Tibial nerve (tissue), 4 donors: ENCODE measurements around the gene ANKRD1. TPM values are rescaled to one million over a fixed set of nuclear protein-coding genes. Genes with fewer than 3 reads are reported as not detected.

Source experiments
- DNase-seq, 2 donors: peaks; one replicate each; pipeline ENCODE4 v3.0.0-alpha.2; 2019; ENCODE audit warnings: low spot score in 2 of 2
- H3K27ac ChIP-seq, 4 donors: fragments of 200-600 bp; sonication (generic) in 3 of 4; one replicate each; pipeline ENCODE4 v1.5.1; 2017 to 2019; ENCODE audit warnings: mild to moderate bottlenecking in 1 of 4
- H3K27me3 ChIP-seq, 2 donors: fragments of 200-600 bp; sonication (generic) in 1 of 2; one replicate each; pipeline versions ENCODE4 v1.5.1 to v1.6.0; 2017 to 2019
- H3K36me3 ChIP-seq, 3 donors: fragments of 200-600 bp; sonication (generic); one replicate each; pipeline ENCODE4 v1.5.1; 2018 to 2019
- H3K4me1 ChIP-seq, 4 donors: fragments of 200-600 bp; sonication (generic) in 3 of 4; one replicate each; pipeline ENCODE4 v1.5.1; 2017 to 2019
- H3K4me3 ChIP-seq, 4 donors: fragments of 200-600 bp; sonication (generic) in 3 of 4; one replicate each; pipeline ENCODE4 v1.5.1; 2017 to 2019; ENCODE audit warnings: mild to moderate bottlenecking in 1 of 4, moderate library complexity in 1 of 4
- H3K9me3 ChIP-seq, 4 donors: fragments of 200-600 bp; sonication (generic) in 3 of 4; one replicate each; pipeline ENCODE4 v1.5.1; 2017 to 2019
- CTCF ChIP-seq, 5 experiments: fragments of 200-600 bp in 3 of 5; fragments of 450-650 bp in 2 of 5; sonication (generic) in 3 of 5; IDR thresholded peaks; one replicate each; pipeline ENCODE4 v1.5.1; 2016 to 2019; ENCODE audit warnings: antibody characterized with exemption in 5 of 5, mild to moderate bottlenecking in 3 of 5, moderate library complexity in 2 of 5
- EP300 ChIP-seq, 2 donors: sonication (generic); formaldehyde crosslinking; IDR thresholded peaks; one replicate each; pipeline ENCODE4 v1.6.1; 2017; ENCODE audit warnings: antibody characterized with exemption in 2 of 2, mild to moderate bottlenecking in 1 of 2
- POLR2A ChIP-seq, 2 donors: fragments of 450-650 bp; IDR thresholded peaks; one replicate each; pipeline ENCODE4 v1.6.1; 2017; ENCODE audit warnings: antibody characterized with exemption in 2 of 2, mild to moderate bottlenecking in 2 of 2, moderate library complexity in 2 of 2
- WGBS, 2 donors: methylation state at CpG; one replicate each; pipeline ENCODE4 v1.1.5; 2018; 5-methylcytosine and 5-hydroxymethylcytosine counted together
- total RNA-seq, 4 donors: library from RNA; depleted of rRNA; stranded (reverse); fragments of >200 nt; gene quantifications; one replicate each; pipeline ENCODE4 v1.1.0, GENCODE V29; 2016

ANKRD1 gene
- total RNA-seq, 4 donors from 2014 or later, result not detected

- H3K36me3 ChIP-seq, result peaks cover 0 to 95% (median 1%) of the 10 kb centered on the region in 3 donors
- no peak for DNase-seq
- H3K27ac ChIP-seq, result no peak overlapping the region
- peaks cover 0 to 7% (median 0%) of the 10 kb centered on the region in 4 donors for H3K4me1 ChIP-seq
- H3K4me3 ChIP-seq, result no peak overlapping the region
- no peaks in the 10 kb centered on the region for H3K9me3 ChIP-seq
- 79 to 89% methylated on average over 1 of the region's 1 CpG for WGBS, 2 donors
- H3K27me3 ChIP-seq, result no peaks in the 10 kb centered on the region
- no peak for TF ChIP-seq CTCF (IDR thresholded peaks at IDR 0.05)
- no peak for TF ChIP-seq EP300 (IDR thresholded peaks at IDR 0.05)
- no peak for TF ChIP-seq POLR2A (IDR thresholded peaks at IDR 0.05)
Measured at GRCh38 chr10:90889636-90890035, 31.3 kb downstream of the ANKRD1 start.

GRCh38 chr10:90888387-90888786, 32.5 kb downstream of the ANKRD1 start:
- WGBS, 2 donors, result 94 to 95% methylated on average over 6 of the region's 6 CpGs
- no peaks in the 10 kb centered on the region for H3K27me3 ChIP-seq
- H3K27ac ChIP-seq, result no peak overlapping the region
- TF ChIP-seq CTCF (IDR thresholded peaks at IDR 0.05), result no peak
- TF ChIP-seq POLR2A (IDR thresholded peaks at IDR 0.05), result no peak
- no peak for TF ChIP-seq EP300 (IDR thresholded peaks at IDR 0.05)
- no peak overlapping the region for H3K4me3 ChIP-seq
- H3K36me3 ChIP-seq, result peaks cover 0 to 90% (median 2%) of the 10 kb centered on the region in 3 donors
- H3K4me1 ChIP-seq, result peaks cover 0 to 11% (median 0%) of the 10 kb centered on the region in 4 donors
- DNase-seq, result no peak
- no peaks in the 10 kb centered on the region for H3K9me3 ChIP-seq

GRCh38 chr10:90887555-90887954, 33.3 kb downstream of the ANKRD1 start:
- TF ChIP-seq EP300 (IDR thresholded peaks at IDR 0.05) (no peak), CTCF (IDR thresholded peaks at IDR 0.05) (no peak), POLR2A (IDR thresholded peaks at IDR 0.05) (no peak)
- no peaks in the 10 kb centered on the region for H3K27me3 ChIP-seq
- peaks cover 0 to 89% (median 2%) of the 10 kb centered on the region in 3 donors for H3K36me3 ChIP-seq
- peaks cover 0 to 11% (median 0%) of the 10 kb centered on the region in 4 donors for H3K4me1 ChIP-seq
- no peak overlapping the region for H3K27ac ChIP-seq
- DNase-seq, result no peak
- 75 to 76% methylated on average over 6 of the region's 6 CpGs for WGBS, 2 donors
- H3K4me3 ChIP-seq, result no peak overlapping the region
- no peaks in the 10 kb centered on the region for H3K9me3 ChIP-seq

GRCh38 chr10:90885176-90885575, 35.7 kb downstream of the ANKRD1 start:
- H3K36me3 ChIP-seq, result peaks cover 0 to 87% (median 2%) of the 10 kb centered on the region in 3 donors
- no peak for TF ChIP-seq POLR2A (IDR thresholded peaks at IDR 0.05)
- no peak for TF ChIP-seq EP300 (IDR thresholded peaks at IDR 0.05)
- no peak for TF ChIP-seq CTCF (IDR thresholded peaks at IDR 0.05)
- no peak overlapping the region for H3K4me3 ChIP-seq
- H3K4me1 ChIP-seq, result peaks cover 0 to 11% (median 0%) of the 10 kb centered on the region in 4 donors
- no peaks in the 10 kb centered on the region for H3K9me3 ChIP-seq
- whole genome bisulfite sequencing, 2 donors, result 94 to 96% methylated on average over 1 of the region's 1 CpG
- H3K27ac ChIP-seq, result no peak overlapping the region
- no peaks in the 10 kb centered on the region for H3K27me3 ChIP-seq
- DNase-seq, result no peak

- Histone ChIP-seq H3K27me3 (no peaks in the 10 kb centered on the region), H3K4me3 (no peak overlapping the region), H3K4me1 (peaks cover 0 to 11% (median 0%) of the 10 kb centered on the region in 4 donors), H3K36me3 (peaks cover 0 to 84% (median 2%) of the 10 kb centered on the region in 3 donors), H3K27ac (no peak overlapping the region), H3K9me3 (no peaks in the 10 kb centered on the region)
- no peak for TF ChIP-seq EP300 (IDR thresholded peaks at IDR 0.05)
- no peak for TF ChIP-seq POLR2A (IDR thresholded peaks at IDR 0.05)
- TF ChIP-seq CTCF (IDR thresholded peaks at IDR 0.05), result no peak
- DNase-seq, result no peak
- 69 to 83% methylated on average over 3 of the region's 3 CpGs for WGBS, 2 donors
Measured at GRCh38 chr10:90884431-90884830, 36.5 kb downstream of the ANKRD1 start.
